Measurements from ENCODE around the gene OSBPL2. TPM values are rescaled to one million over a fixed set of nuclear protein-coding genes. Genes with fewer than 3 reads are reported as not detected.

OSBPL2 gene
- total RNA-seq, 2 donors from 2014 or later, result 46.7 to 50.3 TPM

GRCh38 chr20:62282103-62282502 lies 43.8 kb downstream of the OSBPL2 start:
- Histone ChIP-seq H3K9me3 (ENCODE audit: control insufficient read depth, low read length) (no peaks in the 10 kb centered on the region), H3K9ac (ENCODE audit: extremely low read depth, low read length, poor library complexity, severe bottlenecking) (no peak overlapping the region), H3K4me1 (ENCODE audit: control insufficient read depth, insufficient read depth, low read length) (no peaks in the 10 kb centered on the region), H3K27ac (ENCODE audit: low read depth, low read length) (no peak overlapping the region), H3K27me3 (ENCODE audit: control insufficient read depth, insufficient read depth, low read length, poor library complexity, severe bottlenecking) (no peaks in the 10 kb centered on the region), H3K4me3 (ENCODE audit: low read length) (no peak overlapping the region), H3K36me3 (ENCODE audit: control insufficient read depth, insufficient read depth, low read length) (peaks cover 63% of the 10 kb centered on the region)
- WGBS, 2 experiments (ENCODE audit: insufficient coverage in 1 of 2, insufficient read length in 1 of 2), result 95 to 97% methylated on average over 6 to 7 of the region's 7 CpGs
- no peaks in the 10 kb centered on the region for H3K4me1 Mint-ChIP-seq
- H3K4me3 Mint-ChIP-seq, result no peak overlapping the region
- no peaks in the 10 kb centered on the region for H3K27me3 Mint-ChIP-seq (ENCODE audit: insufficient read depth)
- no peak for DNase-seq
- peaks cover 76% of the 10 kb centered on the region for H3K36me3 Mint-ChIP-seq (ENCODE audit: low read depth)
- H3K27ac Mint-ChIP-seq, result no peak overlapping the region
- TF ChIP-seq, protein P1, sequence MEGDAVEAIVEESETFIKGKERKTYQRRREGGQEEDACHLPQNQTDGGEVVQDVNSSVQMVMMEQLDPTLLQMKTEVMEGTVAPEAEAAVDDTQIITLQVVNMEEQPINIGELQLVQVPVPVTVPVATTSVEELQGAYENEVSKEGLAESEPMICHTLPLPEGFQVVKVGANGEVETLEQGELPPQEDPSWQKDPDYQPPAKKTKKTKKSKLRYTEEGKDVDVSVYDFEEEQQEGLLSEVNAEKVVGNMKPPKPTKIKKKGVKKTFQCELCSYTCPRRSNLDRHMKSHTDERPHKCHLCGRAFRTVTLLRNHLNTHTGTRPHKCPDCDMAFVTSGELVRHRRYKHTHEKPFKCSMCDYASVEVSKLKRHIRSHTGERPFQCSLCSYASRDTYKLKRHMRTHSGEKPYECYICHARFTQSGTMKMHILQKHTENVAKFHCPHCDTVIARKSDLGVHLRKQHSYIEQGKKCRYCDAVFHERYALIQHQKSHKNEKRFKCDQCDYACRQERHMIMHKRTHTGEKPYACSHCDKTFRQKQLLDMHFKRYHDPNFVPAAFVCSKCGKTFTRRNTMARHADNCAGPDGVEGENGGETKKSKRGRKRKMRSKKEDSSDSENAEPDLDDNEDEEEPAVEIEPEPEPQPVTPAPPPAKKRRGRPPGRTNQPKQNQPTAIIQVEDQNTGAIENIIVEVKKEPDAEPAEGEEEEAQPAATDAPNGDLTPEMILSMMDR (conservative IDR thresholded peaks at IDR 0.05), result no peak
- H3K9me3 Mint-ChIP-seq, result no peaks in the 10 kb centered on the region

- Mint-ChIP-seq H3K9me3 (no peaks in the 10 kb centered on the region), H3K4me1 (no peaks in the 10 kb centered on the region), H3K27ac (no peak overlapping the region), H3K27me3 (ENCODE audit: insufficient read depth) (no peaks in the 10 kb centered on the region), H3K4me3 (no peak overlapping the region), H3K36me3 (ENCODE audit: low read depth) (peaks cover 68% of the 10 kb centered on the region)
- WGBS, 2 experiments (ENCODE audit: insufficient coverage in 1 of 2, insufficient read length in 1 of 2), result 93 to 94% methylated on average over 11 to 16 of the region's 16 CpGs
- Histone ChIP-seq H3K9ac (ENCODE audit: extremely low read depth, low read length, poor library complexity, severe bottlenecking) (no peak overlapping the region), H3K36me3 (ENCODE audit: control insufficient read depth, insufficient read depth, low read length) (peaks cover 63% of the 10 kb centered on the region), H3K9me3 (ENCODE audit: control insufficient read depth, low read length) (no peaks in the 10 kb centered on the region), H3K4me1 (ENCODE audit: control insufficient read depth, insufficient read depth, low read length) (no peaks in the 10 kb centered on the region), H3K4me3 (ENCODE audit: low read length) (no peak overlapping the region), H3K27ac (ENCODE audit: low read depth, low read length) (no peak overlapping the region), H3K27me3 (ENCODE audit: control insufficient read depth, insufficient read depth, low read length, poor library complexity, severe bottlenecking) (no peaks in the 10 kb centered on the region)
- no peak for DNase-seq
- TF ChIP-seq, protein P1 (conservative IDR thresholded peaks at IDR 0.05), result no peak
Measured at GRCh38 chr20:62282877-62283503, 44.7 kb downstream of the OSBPL2 start.

GRCh38 chr20:62284448-62284847 lies 46.1 kb downstream of the OSBPL2 start:
- H3K27me3 Mint-ChIP-seq (ENCODE audit: insufficient read depth), result no peaks in the 10 kb centered on the region
- Histone ChIP-seq H3K9ac (ENCODE audit: extremely low read depth, low read length, poor library complexity, severe bottlenecking) (no peak overlapping the region), H3K4me1 (ENCODE audit: control insufficient read depth, insufficient read depth, low read length) (no peaks in the 10 kb centered on the region), H3K9me3 (ENCODE audit: control insufficient read depth, low read length) (no peaks in the 10 kb centered on the region), H3K27me3 (ENCODE audit: control insufficient read depth, insufficient read depth, low read length, poor library complexity, severe bottlenecking) (no peaks in the 10 kb centered on the region), H3K36me3 (ENCODE audit: control insufficient read depth, insufficient read depth, low read length) (peaks cover 60% of the 10 kb centered on the region), H3K4me3 (ENCODE audit: low read length) (no peak overlapping the region), H3K27ac (ENCODE audit: low read depth, low read length) (no peak overlapping the region)
- no peak for DNase-seq
- H3K4me3 Mint-ChIP-seq, result no peak overlapping the region
- peaks cover 62% of the 10 kb centered on the region for H3K36me3 Mint-ChIP-seq (ENCODE audit: low read depth)
- no peaks in the 10 kb centered on the region for H3K4me1 Mint-ChIP-seq
- no peaks in the 10 kb centered on the region for H3K9me3 Mint-ChIP-seq
- no peak overlapping the region for H3K27ac Mint-ChIP-seq
- 90 to 94% methylated on average over 5 to 6 of the region's 6 CpGs for WGBS, 2 experiments (ENCODE audit: insufficient coverage in 1 of 2, insufficient read length in 1 of 2)
- TF ChIP-seq, protein P1 (conservative IDR thresholded peaks at IDR 0.05), result no peak
